ENCODE data around the gene NGLY1.

- TF ChIP-seq GATA2 (IDR thresholded peaks at IDR 0.05; ENCODE audit: low read depth, low read length) (no peak), GATA3 (IDR thresholded peaks at IDR 0.05; ENCODE audit: low read depth, low read length) (no peak)
Observed at GRCh38 chr3:25727316-25727715, 55.9 kb downstream of the NGLY1 start.
